A549 treated with AZD9567 at 1 μM for 4 hours (cell line): ENCODE data around the gene NPIPB4. TPM values are rescaled to one million over a fixed set of nuclear protein-coding genes. Genes with fewer than 3 reads are reported as not detected.

ENCODE experiments used
- total RNA-seq: library from RNA; stranded (reverse); fragments of 200-300 nt; extraction: Qiagen RNA extraction; gene quantifications from 5 replicates; pipeline ENCODE4 v1.2.3, GENCODE V29; 2022; ENCODE audit not compliant: insufficient read depth

The NPIPB4 gene
- total RNA-seq: 27.3 to 34.0 TPM (median 28.8 TPM) in 5 replicates

GRCh38 chr16:21857656-21858055 lies at the start of gene NPIPB4:
Gene NPIPB4 (minus strand): TSS chr16:21857756. CDS start chr16:21857378, 378 bp downstream.

Other genes with a start within 250 kb of the NPIPB4 start
- gene IGSF6, start 205.1 kb downstream of the NPIPB4 start, total RNA-seq: not detected in 5 replicates
- 0.07 to 0.09 TPM (median 0.08 TPM) in 4 of 5 replicates, not detected in the other for gene OTOA, start 193.8 kb downstream of the NPIPB4 start, total RNA-seq
- gene UQCRC2, start 95.6 kb upstream of the NPIPB4 start, total RNA-seq: 156 to 219 TPM (median 168 TPM) in 5 replicates
- not detected in 5 replicates for gene PDZD9, start 143.4 kb upstream of the NPIPB4 start, total RNA-seq
- gene MOSMO, start 150.4 kb upstream of the NPIPB4 start, total RNA-seq: 10.1 to 15.2 TPM (median 14.0 TPM) in 5 replicates
- 0.03 to 0.09 TPM (median 0.05 TPM) in 4 of 5 replicates, not detected in the other for gene VWA3A, start 234.8 kb upstream of the NPIPB4 start, total RNA-seq